Neural crest cell (in vitro differentiated cells): ENCODE measurements around the gene GIGYF1. TPM values are rescaled to one million over a fixed set of nuclear protein-coding genes. Genes with fewer than 3 reads are reported as not detected.

ENCODE experiments used
- DNase-seq: peaks from one replicate; pipeline ENCODE4 v3.0.0; 2021; ENCODE audit warnings: low read depth, mixed read lengths, low spot score
- H3K27ac Mint-ChIP-seq: one replicate; pipeline ENCODE4 v1.8.0; 2021; ENCODE audit warnings: mild to moderate bottlenecking, mixed read lengths; ENCODE audit not compliant: unreplicated experiment
- H3K27me3 Mint-ChIP-seq: 2 replicates; pipeline ENCODE4 v1.8.0; 2021; ENCODE audit warnings: low read depth, mild to moderate bottlenecking, mixed read lengths
- H3K36me3 Mint-ChIP-seq: 2 replicates; pipeline ENCODE4 v1.8.0; 2021; ENCODE audit warnings: low read depth, mild to moderate bottlenecking, mixed read lengths
- H3K4me1 Mint-ChIP-seq: 2 replicates; pipeline ENCODE4 v1.8.0; 2021; ENCODE audit warnings: mixed read lengths
- H3K4me3 Mint-ChIP-seq: one replicate; pipeline ENCODE4 v1.8.0; 2021; ENCODE audit warnings: mild to moderate bottlenecking, mixed read lengths
- H3K9me3 Mint-ChIP-seq: 2 replicates; pipeline ENCODE4 v1.8.0; 2021; ENCODE audit warnings: mixed read lengths
- CTCF ChIP-seq: fragments of 200-600 bp; sonication (generic); conservative IDR thresholded peaks from 2 replicates; pipeline ENCODE4 v1.5.0; 2021; ENCODE audit warnings: antibody characterized with exemption, mild to moderate bottlenecking
- total RNA-seq: library from RNA; stranded (reverse); gene quantifications from 2 replicates; pipeline ENCODE4 v1.2.1, GENCODE V29; 2021

The GIGYF1 gene
- total RNA-seq, 1 donor from 2014 or later, result 82.9 TPM

GRCh38 chr7:100678291-100678984 is 15.6 kb downstream of the GIGYF1 start:
- H3K27ac Mint-ChIP-seq, result peak overlapping the region; percentile 92
- H3K27me3 Mint-ChIP-seq, result peaks cover under 1% of the 10 kb centered on the region
- peak overlapping the region; percentile 77 for H3K4me3 Mint-ChIP-seq
- no peak for TF ChIP-seq CTCF
- H3K4me1 Mint-ChIP-seq, result peaks cover 9% of the 10 kb centered on the region
- peaks cover 8% of the 10 kb centered on the region for H3K36me3 Mint-ChIP-seq
- DNase-seq, result no peak
- no peaks in the 10 kb centered on the region for H3K9me3 Mint-ChIP-seq

GRCh38 chr7:100677308-100678267 is 16.5 kb downstream of the GIGYF1 start:
- Mint-ChIP-seq H3K27me3 (peaks cover 3% of the 10 kb centered on the region), H3K4me1 (peaks cover 13% of the 10 kb centered on the region), H3K36me3 (peaks cover 8% of the 10 kb centered on the region), H3K4me3 (peak overlapping the region; percentile 80), H3K27ac (no peak overlapping the region), H3K9me3 (no peaks in the 10 kb centered on the region)
- no peak for TF ChIP-seq CTCF
- DNase-seq, result no peak

GRCh38 chr7:100676501-100677306 is 17.3 kb downstream of the GIGYF1 start:
- no peak for TF ChIP-seq CTCF
- Mint-ChIP-seq H3K4me1 (peaks cover 13% of the 10 kb centered on the region), H3K9me3 (no peaks in the 10 kb centered on the region), H3K27ac (peak overlapping the region; percentile 71), H3K27me3 (peaks cover 8% of the 10 kb centered on the region), H3K4me3 (peak overlapping the region; percentile 89), H3K36me3 (peaks cover 8% of the 10 kb centered on the region)
- no peak for DNase-seq

- TF ChIP-seq CTCF, result no peak
- Mint-ChIP-seq H3K36me3 (peaks cover 8% of the 10 kb centered on the region), H3K4me3 (peak overlapping the region; percentile 89), H3K9me3 (no peaks in the 10 kb centered on the region), H3K27ac (no peak overlapping the region), H3K4me1 (peaks cover 13% of the 10 kb centered on the region), H3K27me3 (peaks cover 16% of the 10 kb centered on the region)
- peak; percentile 64 for DNase-seq
Observed at GRCh38 chr7:100675581-100676350, 18.3 kb downstream of the GIGYF1 start.
